Activated CD4-positive, CD25-positive, alpha-beta regulatory T cell treated with anti-CD3 and anti-CD28 coated beads, Interleukin-2, amount 50 U/mL, for 24 hours (primary cell): ENCODE results near the gene TMEM269.
A peak's percentile ranks its signal among the peaks of the same experiment; 100 is the strongest.
"Not testable (repeated sequence)": the region's sequence is repeated elsewhere in the genome, so short reads cannot be mapped to it uniquely, and the experiment has no call there.

Experiments used
- ATAC-seq, 2 donors: fragments of 150-1000 bp; cut with Tn5 transposase; one replicate each; pipeline ENCODE4 v1.10.0; 2021; ENCODE audit warnings: mild to moderate bottlenecking in 1 of 2, moderate library complexity in 1 of 2

TMEM269 gene

DNA sequence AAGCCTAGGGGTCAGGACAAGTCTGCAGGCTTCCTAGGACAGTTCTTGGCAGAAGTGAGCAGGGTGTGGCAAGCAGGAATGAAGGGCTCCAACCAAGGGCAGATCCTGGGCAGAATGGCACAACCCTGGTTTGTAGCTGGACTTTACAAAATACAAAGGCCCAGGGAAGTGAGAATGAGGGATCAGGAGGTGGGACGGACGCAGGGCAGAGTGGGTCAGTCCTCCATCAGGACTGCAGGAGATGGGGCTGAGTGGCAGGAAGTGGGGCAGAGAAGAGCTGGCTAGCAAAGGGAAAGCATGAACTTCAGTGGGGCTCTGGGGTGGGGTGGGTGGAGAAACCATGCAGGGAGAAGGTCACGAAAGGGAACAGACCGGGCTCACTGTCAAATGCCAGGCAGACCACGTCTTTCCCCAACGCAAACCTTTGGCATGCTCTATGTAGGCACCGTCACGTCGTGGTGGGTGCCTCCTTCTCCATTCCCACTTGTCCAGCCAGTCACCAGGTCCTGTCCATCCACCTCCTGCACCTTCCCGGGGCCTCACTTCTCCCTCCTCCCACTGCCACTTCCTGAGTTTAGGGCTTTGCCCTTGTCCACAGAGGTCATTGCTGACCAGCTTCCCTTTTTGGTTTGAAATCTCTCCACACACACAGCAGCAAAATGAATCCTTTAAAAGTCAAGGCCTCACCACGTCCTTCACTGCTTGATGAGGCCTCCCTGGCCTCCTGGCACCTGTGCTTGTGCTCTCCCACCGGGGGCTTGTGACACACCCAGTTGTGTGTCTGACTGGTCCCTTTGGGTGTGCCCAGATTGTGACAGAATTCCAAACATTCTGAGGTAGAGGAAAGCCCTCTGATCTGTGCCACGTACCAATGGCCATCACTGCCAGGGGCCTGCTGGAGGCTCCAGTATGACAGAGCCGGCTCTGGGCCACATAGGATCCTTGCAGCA is 36.1 kb upstream of the TMEM269 start:
- ATAC-seq: no peak

DNA sequence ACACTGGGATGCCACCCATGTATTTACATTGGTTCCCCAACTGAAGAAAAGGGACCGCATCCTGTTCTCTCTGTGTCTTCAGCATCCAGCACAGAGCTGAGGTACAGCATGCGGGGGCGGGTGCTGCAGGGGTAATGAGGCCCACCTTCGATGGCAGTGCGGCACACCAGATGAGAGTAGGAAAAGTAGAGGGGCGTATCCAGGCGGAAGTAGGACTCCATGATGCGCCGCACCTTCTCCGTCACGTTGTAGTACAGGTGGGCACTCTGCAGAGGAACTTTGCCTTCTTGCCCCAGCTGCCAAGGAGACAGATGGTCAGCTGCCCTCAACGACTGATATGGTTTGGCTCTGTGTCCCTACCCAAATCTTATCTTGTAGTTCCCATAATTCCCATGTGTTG is 34.8 kb upstream of the TMEM269 start:
- no peak for ATAC-seq

DNA sequence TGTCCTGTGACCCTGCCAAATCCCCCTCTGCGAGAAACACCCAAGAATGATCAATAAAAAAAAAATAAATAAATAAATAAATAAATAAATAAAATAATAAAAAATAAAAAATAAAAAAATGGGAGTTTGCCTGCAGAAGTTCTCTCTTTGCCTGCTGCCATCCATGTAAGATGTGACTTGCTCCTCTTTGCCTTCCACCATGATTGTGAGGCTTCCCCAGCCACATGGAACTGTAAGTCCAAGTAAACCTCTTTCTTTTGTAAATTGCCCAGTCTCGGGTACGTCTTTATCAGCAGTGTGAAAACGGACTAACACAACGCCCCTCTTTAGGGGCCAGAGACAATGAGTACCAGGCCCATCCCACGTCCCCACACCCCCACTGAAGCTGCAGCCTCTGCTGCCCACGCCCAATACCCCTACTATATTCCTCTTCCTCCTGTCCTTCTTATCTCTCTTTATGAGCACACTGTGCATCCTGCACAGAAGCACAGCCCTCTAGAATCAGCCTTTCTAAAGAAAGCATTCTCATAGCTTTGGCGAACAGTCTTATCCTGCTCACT is 33.2 kb upstream of the TMEM269 start:
- ATAC-seq: not testable (repeated sequence)

DNA sequence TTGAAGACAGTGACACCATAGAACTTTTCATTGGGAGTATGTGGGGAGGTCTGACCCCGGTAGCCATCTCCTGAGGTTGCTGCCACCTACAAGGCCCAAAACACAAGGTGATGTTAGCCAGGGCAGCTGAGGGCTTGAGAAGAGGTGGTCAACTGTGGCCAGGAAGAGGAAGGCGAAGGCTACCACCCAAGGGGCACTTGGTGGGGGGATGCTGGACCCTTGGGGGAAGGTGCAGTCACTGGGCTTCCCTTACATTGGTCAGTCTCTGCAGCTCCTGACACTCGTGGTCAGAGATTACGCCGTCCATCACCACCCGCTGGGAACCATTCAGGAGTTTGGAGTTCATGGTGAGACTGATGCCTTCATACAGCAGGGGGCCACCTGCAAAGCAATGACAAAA is 32.5 kb upstream of the TMEM269 start:
- ATAC-seq: no peak

DNA sequence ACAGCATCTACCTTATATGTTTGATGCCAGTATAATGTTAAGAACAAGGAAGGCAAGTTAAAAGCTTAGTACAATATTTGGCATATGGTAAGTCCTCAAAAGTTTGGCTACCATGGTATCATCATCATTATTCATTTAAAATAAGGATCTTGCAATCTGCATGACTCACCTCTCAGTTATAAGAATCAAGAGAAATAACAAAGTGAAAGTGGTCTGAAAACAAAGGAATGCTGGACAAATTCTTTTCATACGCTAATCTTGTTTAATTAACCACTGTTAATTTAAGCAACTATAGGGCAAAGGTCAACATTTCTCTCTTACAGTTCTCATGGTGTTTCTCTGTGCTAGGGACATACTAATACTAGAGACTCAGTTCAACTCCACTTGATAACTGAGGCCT is 31.7 kb upstream of the TMEM269 start:
- ATAC-seq: no peak

DNA sequence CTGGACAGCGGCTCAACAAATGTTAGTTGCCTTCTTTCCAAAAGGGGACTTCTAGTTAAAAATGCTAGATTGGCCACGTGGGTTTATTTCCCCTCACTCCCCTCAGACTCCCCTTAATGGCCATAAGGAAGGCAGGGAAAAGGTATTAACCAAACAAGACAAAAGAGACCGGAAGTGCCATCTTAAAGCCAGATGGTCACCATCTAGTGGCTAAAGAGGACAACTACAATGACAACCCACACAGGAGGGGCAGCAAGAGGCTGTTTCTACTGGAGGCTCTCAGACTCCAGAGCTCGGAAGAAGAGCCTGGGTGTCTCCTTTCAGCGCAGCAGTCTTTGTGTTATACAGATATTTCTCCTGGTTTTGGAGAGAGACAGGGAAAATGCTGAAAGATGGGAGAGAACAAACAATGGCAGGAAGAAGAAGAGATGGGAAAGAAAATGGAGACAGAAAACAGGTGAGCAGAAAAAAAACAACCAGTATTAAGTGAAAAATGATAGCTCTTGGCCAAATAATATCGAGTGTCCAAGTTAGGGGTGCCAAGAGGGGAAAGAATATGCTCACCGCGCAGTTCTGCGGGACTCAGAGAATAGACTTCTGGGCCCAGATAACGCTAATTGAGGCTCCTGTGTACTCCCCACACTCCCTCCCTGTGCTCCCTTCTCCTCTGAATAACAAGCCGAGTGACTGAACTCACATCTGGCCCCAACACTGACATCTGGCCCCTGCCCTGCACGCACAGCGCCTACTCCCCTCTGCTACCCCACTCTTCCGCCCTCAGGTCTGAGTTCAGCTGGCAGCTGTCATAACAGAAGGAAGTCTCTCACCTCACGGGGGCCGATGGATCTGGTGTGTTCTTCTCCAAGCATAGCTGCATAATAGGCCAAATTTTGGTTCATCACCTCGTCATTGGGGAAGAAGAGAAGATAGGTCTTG is 27.6 kb upstream of the TMEM269 start:
- peak in 1 of 2 donors; percentile 49 for ATAC-seq

DNA sequence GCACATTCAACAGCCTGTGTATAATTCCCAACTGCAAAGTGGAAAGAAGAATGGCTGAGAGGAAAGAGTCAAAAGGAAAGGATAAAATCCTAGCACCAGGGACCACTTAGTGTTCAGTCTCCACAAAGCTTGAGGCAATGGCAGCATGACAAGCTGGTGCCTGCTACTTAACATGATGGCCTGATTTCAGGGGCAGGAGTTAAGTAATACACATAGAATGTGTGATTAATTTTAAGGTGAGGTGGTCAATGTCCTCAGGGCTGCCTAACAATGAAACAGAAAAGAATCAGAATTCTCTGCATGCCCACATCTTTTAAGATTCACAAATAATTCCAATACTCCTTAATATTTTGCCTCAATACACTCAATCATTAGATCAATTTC is 26.9 kb upstream of the TMEM269 start:
- no peak for ATAC-seq

DNA sequence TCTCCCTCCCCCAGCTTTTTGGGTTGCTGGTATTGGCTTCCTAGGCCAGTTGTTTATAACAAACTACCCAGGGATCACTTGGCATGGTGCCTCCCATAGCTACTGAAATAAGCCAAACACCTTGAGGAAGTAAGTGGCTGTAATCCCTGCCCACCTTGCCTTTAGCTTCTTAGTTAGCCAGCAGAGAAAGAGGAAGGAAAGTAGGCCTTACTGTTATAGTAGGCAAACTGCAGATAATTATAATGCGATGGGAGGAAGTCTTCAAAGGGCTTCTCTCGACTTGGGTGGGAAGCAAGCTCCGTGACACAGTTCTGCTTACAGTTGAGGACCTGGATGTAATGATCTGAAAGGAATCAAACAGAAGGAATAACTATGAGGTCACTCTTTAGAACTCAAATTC is 26.1 kb upstream of the TMEM269 start:
- ATAC-seq: no peak

DNA sequence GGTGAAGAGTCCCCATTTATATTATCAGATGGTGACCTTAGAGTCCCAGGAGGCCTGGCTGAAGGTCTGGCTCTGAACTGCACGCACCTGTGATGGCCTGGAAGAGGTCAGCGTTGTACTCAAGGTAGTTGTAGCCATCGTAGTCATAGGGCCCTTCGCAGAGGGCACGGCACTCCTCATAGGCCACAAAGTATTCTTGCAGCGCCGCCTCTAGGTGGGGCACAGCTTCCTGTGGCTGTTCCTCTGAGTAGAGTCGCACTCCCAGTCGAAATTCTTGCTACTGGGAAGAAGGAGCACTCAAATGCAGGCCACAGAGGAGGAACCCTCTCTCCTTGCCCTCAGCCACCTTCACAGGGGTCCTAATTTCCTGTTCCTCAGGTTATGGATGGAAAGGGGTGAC is 25.7 kb upstream of the TMEM269 start:
- no peak for ATAC-seq

DNA sequence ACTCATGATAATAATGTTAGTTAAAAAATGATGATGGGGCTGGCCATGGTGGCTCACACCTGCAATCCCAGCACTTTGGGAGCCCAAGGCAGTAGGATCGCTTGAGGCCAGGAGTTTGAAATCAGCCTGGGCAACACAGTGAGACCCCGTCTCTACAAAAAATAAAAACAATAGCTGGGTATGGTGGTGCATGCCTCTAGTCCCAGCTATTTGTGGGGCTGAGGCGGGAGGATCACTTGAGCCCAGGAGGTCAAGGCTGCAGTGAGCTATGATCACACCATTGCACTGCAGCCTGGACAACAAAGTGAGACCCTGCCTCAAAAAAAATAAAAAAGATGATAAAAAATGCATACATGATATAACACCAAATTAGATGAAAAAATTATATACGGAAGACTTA is 23.2 kb upstream of the TMEM269 start:
- no peak for ATAC-seq

DNA sequence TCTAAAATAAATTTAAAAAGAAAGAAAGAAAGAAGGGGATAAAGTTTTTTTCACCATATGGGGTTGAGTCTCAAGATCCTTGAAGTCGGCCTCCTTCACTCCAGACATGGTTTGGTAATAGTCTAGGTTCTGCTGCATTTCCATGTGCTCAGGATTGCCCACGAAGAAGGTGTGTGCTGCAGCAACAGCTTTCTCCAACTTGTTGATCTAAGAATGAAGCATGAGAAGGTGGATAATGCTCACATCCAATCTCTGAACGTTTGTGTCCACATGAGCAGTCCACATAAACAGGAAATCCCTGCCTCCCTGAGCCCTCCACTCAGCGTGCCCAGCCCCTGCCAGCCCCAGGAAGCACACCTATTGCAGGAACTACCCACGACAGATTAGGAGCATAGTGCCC is 22.5 kb upstream of the TMEM269 start:
- ATAC-seq: no peak

DNA sequence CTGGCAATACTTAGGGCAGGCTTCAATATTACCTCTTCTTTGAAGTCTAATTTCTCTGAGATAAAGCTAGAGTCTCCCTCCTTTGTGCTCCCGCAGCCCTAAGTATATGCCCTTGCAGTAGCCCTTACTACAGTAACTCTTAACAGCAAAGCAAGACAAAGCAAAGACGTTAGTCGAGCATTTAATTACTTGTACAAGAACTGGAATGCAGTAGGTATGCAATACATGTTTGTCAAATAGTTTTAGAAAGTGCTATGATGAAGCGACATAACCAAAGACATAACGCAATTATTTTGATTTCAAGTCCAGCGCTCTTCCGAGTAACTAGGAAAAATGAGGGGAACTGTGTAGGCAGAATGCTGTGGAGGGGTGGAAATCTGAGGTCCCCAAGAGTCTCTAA is 19.5 kb upstream of the TMEM269 start:
- ATAC-seq: no peak

DNA sequence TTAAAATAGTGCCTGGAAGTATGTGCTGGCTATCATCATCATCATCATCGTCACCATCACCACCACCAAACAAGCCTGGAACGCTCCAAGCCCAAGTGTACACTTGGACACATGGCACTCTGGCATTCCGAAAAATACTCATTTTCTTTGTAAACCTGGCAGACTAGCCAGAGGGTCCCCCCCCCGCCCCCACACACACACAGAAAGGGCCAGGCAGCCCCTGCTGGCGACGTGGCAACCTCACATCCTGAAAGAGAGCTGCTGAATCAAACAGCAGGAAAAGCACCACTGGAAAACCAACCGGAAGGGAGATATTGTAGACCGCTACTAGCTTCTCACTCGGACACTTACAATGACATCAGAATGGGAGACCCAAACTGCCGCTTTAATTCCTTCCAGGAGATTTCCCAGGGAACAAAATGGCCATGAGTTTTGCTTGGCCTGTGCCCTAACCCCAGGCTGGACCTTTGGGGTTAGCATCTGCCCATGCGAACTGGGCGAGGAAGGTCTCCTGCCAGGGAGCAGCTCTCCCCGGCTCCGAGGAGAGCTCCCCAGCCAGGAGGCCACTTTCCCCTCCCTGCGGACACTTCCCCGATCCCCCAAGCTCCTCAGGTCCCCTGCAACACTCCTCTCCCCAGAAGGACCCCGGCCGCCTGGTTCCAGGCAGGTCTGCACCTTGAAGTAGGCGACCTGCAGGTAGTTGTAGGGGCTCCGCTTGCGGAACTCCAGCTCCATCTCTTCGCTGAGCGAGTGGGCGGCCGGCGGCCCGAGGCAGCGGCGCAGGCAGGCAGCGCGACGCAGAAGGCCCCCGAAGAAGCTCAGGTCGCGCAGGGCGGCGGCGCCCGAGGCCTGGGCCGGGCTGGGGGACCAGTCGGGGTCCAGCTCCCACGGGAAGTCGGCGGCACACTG is 18.7 kb upstream of the TMEM269 start:
- peak; percentile 9 to 20 for ATAC-seq

DNA sequence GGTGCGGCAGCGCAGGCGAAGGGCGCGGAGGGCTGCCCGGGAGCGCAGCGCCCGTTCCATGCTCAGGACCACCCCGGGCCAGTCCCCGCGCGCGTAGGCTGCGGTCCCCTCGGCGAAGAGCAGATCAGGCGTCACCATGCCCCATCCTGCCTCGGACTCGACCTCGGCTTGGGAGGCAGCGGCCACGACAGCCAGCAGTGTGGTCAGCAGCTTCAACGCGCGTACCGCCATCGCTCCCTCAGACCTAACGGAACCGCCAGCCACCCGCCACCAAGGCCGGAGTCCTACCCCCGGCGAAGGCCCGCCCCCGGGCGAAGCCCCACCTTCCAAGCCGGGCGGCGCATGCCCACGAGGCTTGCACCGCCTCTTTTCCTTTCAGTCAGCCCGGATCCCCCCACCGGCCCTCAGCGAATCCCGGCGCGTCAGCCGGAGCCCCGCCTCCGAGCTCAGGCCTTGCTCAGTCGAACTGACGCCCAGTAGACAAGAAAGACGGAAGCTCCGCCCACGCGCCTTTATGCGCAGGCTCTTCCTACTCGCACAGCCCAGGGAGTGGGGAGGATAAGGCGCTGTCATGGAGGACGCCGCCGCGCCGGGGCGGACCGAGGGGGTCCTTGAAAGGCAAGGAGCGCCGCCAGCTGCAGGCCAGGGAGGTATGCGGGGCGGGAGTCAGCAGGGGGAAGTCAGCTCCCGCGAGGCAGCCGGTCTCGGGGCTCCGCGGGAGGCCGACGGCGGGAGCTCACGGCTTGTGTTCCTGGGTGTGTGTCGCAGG is 17.9 kb upstream of the TMEM269 start, which contains the start of the genes C1orf50 and P3H1:
Gene C1orf50 (plus strand): TSS at position 509 of the 769 bp plus-strand sequence. CDS start 63 bp downstream, at position 572.
Gene P3H1 (minus strand): TSS at position 288 of the 769 bp plus-strand sequence. CDS start 57 bp downstream, at position 231.
- ATAC-seq: peak; percentile 93 to 94

DNA sequence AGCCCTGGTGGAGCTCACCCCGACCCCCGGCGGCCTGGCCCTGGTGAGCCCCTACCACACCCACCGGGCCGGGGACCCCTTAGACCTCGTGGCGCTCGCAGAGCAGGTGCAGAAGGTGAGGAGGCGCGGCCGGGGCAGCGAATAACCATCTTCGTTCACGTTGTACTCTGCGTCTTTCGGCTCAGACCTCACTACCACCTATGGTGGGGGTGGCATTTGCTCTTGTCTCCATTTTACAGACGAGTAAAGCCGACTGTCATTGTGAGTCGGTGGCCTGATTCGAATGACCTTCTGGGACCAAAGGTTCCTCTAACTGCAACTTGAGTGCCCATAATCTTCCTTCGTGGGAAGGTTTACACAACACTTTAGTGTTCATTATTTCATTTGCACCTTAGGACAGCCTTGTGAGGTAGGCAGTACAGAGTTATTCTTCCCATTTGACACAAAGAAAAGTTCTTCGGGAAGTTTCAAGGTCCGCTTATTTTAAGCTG is 17.2 kb upstream of the TMEM269 start:
- ATAC-seq: peak; percentile 20 to 25

DNA sequence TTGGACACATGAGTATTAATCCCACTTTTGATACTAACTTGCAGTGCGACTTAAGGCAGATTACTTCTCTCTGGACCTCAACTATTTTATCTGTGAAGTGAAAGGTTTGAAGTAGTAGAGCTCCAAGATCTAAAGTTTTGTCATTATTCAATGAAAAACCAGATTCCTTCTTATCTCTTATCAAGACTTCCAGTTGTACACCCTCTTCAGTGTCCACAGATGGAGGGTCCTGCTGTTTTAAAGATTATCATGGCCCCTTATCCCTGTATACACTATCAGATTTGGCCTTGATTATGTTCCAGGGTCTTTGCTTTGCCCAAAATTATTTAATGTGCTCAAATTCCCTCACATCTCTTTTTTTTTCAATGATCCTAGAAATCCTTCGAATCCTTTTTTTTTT is 16.6 kb upstream of the TMEM269 start:
- no peak for ATAC-seq

DNA sequence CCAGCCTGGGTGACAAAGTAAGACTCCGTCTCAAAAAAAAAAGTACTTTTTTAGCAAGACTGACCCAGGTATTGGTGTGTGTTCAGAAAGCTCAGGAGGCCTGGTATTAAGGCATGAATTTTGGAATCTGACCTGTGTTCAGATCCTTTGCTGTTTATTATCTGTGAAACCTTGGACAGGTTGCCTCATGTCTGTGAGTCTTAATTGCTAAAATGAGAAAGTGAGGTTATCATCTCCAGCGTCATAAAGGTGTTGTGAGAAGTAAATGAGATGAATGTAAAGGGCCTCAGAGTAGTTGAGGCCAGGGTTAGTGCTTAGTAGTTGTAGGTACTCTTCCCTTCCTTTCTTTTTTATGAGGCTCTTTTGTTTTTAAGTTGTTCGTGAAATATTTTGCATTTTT is 15.0 kb upstream of the TMEM269 start:
- ATAC-seq: no peak

DNA sequence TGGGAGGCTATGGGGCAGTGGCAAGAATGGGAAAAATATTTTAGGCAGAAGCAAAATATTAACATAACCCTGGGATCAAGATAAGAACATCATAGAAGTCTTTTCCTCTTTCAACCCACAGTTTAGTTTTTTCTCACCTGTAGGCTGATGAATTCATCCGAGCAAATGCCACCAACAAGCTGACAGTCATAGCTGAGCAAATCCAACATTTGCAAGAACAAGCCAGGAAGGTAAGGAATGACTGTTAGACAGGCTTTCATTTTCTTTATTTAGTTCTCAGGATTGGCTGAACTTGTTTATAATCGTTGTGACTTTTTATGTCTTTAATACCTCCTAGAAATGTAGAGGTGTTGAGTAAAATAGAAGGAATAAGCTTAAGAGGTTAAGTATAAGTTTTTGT is 11.4 kb upstream of the TMEM269 start:
- ATAC-seq: no peak

DNA sequence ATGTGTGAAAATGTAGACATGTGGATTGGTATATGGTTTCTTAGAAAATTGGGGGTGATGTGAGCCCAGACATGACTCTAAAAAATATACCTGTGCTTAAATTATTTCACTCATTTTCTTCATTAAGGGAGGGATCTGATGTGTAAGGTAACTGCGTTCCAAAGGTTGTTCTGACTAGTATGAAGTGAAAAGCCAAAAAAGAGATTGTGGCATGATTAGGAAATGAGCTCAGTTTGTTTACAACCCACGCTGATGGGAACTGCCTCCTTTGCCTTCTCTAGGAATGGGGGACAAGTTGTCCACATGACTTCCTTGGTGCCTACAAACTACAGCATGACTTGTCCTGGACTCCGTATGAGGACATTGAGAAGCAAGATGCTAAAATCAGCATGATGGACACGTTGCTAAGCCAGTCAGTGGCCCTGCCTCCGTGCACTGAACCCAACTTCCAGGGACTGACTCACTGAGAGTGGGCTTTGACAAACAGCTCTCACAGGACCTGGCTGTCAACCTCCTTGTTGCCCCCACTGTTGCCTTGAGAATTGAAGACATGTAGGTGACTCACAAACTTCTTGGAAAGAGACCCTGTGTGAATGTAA is 9.8 kb upstream of the TMEM269 start:
- no peak for ATAC-seq

DNA sequence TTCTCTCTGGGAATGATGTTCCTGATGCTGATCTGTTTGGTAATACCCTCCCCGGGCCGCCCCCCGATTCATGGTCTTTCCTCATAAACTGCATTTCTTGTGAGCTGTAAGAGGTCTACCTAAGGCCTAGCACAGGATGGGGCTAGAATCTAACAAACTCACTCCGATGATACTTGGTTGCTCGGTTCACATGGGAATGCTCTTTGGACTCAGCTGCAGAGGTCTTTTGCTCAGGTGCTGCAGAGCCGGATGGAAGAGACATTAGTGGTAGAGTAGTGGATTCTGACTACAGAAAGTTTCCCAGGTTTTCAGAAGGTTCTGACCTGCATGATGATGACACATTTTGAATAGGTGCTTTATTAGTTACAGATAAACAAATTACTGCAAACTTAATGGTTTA is 8.3 kb upstream of the TMEM269 start:
- no peak for ATAC-seq

DNA sequence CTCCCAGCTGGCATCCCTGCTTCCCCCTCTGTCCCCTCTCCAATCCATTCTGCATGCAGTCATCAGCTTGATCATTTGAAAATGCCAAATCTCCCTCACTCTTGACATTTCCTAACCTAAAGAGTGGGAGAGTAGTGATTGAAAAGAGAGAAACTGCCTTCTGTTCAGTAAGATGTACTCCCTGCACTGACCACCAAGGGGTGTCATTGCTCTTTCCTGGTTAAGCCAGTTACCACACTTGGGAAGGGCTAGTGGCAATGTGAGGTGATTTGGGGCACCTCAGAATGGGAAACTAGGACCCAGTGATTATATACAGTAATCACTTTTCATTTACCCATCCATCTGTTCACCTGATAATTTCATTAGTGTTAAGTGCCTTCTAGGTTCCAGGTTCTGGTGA is 6.9 kb upstream of the TMEM269 start:
- ATAC-seq: no peak
